Thyroid gland (tissue), 4 donors: Measurements from ENCODE around the gene THRB.

Source experiments
- POLR2A ChIP-seq, 2 donors: fragments of 450-650 bp; IDR thresholded peaks; one replicate each; pipeline ENCODE4 v1.6.1; 2017; ENCODE audit warnings: antibody characterized with exemption in 2 of 2, mild to moderate bottlenecking in 2 of 2, moderate library complexity in 1 of 2
- TF ChIP-seq, protein P1 (sequence below), 6 experiments: fragments of 200-600 bp in 3 of 6; fragments of 450-650 bp in 3 of 6; sonication (generic) in 3 of 6; IDR thresholded peaks; one replicate each; pipeline ENCODE4 v1.5.1; 2016 to 2019; ENCODE audit warnings: antibody characterized with exemption in 6 of 6, mild to moderate bottlenecking in 2 of 6, inconsistent platforms in 1 of 6, moderate library complexity in 1 of 6

DNA sequence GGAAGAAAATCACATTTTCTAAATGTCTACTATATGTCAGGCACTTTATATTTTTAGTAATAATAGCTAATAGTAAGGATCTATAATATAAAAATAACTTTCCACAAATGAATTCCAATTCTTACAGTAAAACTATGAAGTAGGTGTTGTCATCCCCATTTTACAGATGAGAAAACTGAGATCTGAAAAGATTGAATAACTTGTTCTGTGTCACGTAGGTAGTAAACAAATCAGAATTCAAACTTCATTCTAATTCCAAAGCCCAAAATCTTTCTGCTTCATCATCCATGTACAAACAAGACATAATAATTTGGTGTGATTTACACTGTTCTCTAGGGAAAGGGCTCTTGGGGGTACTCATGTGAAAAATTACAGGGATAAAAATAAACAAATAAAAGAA lies 130.3 kb downstream of the THRB start:
- TF ChIP-seq, protein P1, sequence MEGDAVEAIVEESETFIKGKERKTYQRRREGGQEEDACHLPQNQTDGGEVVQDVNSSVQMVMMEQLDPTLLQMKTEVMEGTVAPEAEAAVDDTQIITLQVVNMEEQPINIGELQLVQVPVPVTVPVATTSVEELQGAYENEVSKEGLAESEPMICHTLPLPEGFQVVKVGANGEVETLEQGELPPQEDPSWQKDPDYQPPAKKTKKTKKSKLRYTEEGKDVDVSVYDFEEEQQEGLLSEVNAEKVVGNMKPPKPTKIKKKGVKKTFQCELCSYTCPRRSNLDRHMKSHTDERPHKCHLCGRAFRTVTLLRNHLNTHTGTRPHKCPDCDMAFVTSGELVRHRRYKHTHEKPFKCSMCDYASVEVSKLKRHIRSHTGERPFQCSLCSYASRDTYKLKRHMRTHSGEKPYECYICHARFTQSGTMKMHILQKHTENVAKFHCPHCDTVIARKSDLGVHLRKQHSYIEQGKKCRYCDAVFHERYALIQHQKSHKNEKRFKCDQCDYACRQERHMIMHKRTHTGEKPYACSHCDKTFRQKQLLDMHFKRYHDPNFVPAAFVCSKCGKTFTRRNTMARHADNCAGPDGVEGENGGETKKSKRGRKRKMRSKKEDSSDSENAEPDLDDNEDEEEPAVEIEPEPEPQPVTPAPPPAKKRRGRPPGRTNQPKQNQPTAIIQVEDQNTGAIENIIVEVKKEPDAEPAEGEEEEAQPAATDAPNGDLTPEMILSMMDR (IDR thresholded peaks at IDR 0.05): no peak
- TF ChIP-seq POLR2A (IDR thresholded peaks at IDR 0.05): no peak
